Prostate gland (tissue), 2 donors: ENCODE data around the gene STIM1.
"Not testable (repeated sequence)": the region's sequence is repeated elsewhere in the genome, so short reads cannot be mapped to it uniquely, and the experiment has no call there.

Experiments used
- POLR2A ChIP-seq: fragments of 450-650 bp; IDR thresholded peaks from one replicate; pipeline ENCODE4 v1.6.1; 2016; ENCODE audit warnings: antibody characterized with exemption, mild to moderate bottlenecking
- TF ChIP-seq, protein P1 (sequence below), 4 experiments: fragments of 200-600 bp in 2 of 4; fragments of 450-650 bp in 2 of 4; sonication (generic) in 2 of 4; IDR thresholded peaks; 1 replicate in 3 of 4; 2 replicates in 1 of 4; pipeline ENCODE4 v1.5.1; 2016 to 2019; ENCODE audit warnings: antibody characterized with exemption in 4 of 4, mild to moderate bottlenecking in 2 of 4, moderate library complexity in 2 of 4

DNA sequence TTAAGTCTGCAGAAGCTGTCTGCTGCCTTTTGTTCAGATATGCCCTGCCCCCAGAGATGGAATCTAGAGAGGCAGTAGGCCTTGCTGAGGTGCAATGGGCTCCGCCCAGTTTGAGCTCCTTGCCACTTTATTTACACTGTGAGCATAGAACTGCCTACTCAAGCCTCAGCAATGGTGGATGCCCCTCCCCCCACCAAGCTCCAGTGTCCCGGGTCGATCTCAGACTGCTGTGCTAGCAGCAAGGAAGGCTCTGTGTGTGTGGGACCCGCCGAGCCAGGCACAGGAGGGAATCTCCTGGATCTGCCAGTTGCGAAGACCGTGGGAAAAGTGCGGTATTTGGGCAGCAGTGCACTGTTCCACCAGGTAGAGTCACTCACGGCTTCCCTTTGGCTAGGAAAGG is 161.1 kb downstream of the STIM1 start:
- not testable (repeated sequence) for TF ChIP-seq POLR2A
- TF ChIP-seq, protein P1, sequence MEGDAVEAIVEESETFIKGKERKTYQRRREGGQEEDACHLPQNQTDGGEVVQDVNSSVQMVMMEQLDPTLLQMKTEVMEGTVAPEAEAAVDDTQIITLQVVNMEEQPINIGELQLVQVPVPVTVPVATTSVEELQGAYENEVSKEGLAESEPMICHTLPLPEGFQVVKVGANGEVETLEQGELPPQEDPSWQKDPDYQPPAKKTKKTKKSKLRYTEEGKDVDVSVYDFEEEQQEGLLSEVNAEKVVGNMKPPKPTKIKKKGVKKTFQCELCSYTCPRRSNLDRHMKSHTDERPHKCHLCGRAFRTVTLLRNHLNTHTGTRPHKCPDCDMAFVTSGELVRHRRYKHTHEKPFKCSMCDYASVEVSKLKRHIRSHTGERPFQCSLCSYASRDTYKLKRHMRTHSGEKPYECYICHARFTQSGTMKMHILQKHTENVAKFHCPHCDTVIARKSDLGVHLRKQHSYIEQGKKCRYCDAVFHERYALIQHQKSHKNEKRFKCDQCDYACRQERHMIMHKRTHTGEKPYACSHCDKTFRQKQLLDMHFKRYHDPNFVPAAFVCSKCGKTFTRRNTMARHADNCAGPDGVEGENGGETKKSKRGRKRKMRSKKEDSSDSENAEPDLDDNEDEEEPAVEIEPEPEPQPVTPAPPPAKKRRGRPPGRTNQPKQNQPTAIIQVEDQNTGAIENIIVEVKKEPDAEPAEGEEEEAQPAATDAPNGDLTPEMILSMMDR (IDR thresholded peaks at IDR 0.05) = not testable (repeated sequence)
